Breast epithelium (tissue), 3 donors: ENCODE results near the gene SIGLEC9.

Experiments used
- POLR2A ChIP-seq: fragments of 450-650 bp; IDR thresholded peaks from one replicate; pipeline ENCODE4 v1.6.1; 2016; ENCODE audit warnings: antibody characterized with exemption, mild to moderate bottlenecking, moderate library complexity
- TF ChIP-seq, protein P1 (sequence below), 3 donors: fragments of 450-650 bp; IDR thresholded peaks; one replicate each; pipeline ENCODE4 v1.5.1; 2016 to 2017; ENCODE audit warnings: antibody characterized with exemption in 3 of 3, mild to moderate bottlenecking in 3 of 3, moderate library complexity in 3 of 3

GRCh38 chr19:51163257-51163656 lies 38.6 kb downstream of the SIGLEC9 start:
- TF ChIP-seq POLR2A: no peak
- TF ChIP-seq, protein P1, sequence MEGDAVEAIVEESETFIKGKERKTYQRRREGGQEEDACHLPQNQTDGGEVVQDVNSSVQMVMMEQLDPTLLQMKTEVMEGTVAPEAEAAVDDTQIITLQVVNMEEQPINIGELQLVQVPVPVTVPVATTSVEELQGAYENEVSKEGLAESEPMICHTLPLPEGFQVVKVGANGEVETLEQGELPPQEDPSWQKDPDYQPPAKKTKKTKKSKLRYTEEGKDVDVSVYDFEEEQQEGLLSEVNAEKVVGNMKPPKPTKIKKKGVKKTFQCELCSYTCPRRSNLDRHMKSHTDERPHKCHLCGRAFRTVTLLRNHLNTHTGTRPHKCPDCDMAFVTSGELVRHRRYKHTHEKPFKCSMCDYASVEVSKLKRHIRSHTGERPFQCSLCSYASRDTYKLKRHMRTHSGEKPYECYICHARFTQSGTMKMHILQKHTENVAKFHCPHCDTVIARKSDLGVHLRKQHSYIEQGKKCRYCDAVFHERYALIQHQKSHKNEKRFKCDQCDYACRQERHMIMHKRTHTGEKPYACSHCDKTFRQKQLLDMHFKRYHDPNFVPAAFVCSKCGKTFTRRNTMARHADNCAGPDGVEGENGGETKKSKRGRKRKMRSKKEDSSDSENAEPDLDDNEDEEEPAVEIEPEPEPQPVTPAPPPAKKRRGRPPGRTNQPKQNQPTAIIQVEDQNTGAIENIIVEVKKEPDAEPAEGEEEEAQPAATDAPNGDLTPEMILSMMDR (IDR thresholded peaks at IDR 0.05): no peak
